HepG2 (cell line): ENCODE data around the gene CNR1. TPM values are rescaled to one million over a fixed set of nuclear protein-coding genes. Genes with fewer than 3 reads are reported as not detected.

ENCODE experiments used
- ATAC-seq: fragments of 200-7000 bp; cut with Tn5 transposase; 3 replicates; pipeline ENCODE4 v1.9.1; 2020; ENCODE audit warnings: mild to moderate bottlenecking, moderate library complexity
- BruUV-seq: library from RNA; stranded (reverse); fragments of 400-500 nt; replicated peaks from 2 replicates; lab custom pipeline; 2021; lab: Mats Ljungman, UMichigan
- CTCF ChIA-PET: fragments of 300-600 bp; formaldehyde crosslinking; extraction: SDS; loops from one replicate; lab custom pipeline; 2021; ENCODE audit warnings: low total read pairs, inconsistent platforms, low intra/inter-chr PET ratio; lab: Yijun Ruan, JAX
- POLR2A ChIA-PET: fragments of 350-600 bp; sonication (Branson Sonifier 250); formaldehyde crosslinking; loops from one replicate; lab custom pipeline; 2020; ENCODE audit warnings: antibody characterized with exemption, inconsistent platforms; lab: Yijun Ruan, JAX
- DNase-seq: peaks from one replicate; pipeline ENCODE4 v3.0.0-alpha.2; 2015; ENCODE audit warnings: low spot score
- FAIRE-seq: peaks from 3 replicates; lab custom pipeline; 2011; peaks lifted over from hg19 to GRCh38; lab: Jason Lieb, UNC
- H2AFZ ChIP-seq: one replicate; pipeline ENCODE4 v1.6.1; 2011; ENCODE audit warnings: low read length, inconsistent platforms
- H3K27ac ChIP-seq: fragments of 300-600 bp; 3 replicates; pipeline ENCODE4 v1.8.0; 2011; ENCODE audit warnings: mixed run types, mild to moderate bottlenecking, mixed read lengths, low read length, inconsistent platforms; ENCODE audit not compliant: insufficient read depth; ENCODE audit errors: extremely low read length
- H3K27me3 ChIP-seq, 2 experiments: fragments of 200-600 bp in 1 of 2; 2 replicates in 1 of 2; 3 replicates in 1 of 2; pipeline versions ENCODE4 v1.6.0 to v1.8.0; 2011; ENCODE audit warnings: low read length in 2 of 2, mild to moderate bottlenecking in 2 of 2, moderate library complexity in 2 of 2, inconsistent platforms in 1 of 2; ENCODE audit not compliant: insufficient read depth in 2 of 2, control insufficient read depth in 1 of 2
- H3K36me3 ChIP-seq, 2 experiments: fragments of 200-600 bp in 1 of 2; replicated peaks in 1 of 2; 2 replicates in 1 of 2; 3 replicates in 1 of 2; pipeline versions ENCODE4 v1.5.1 to v1.8.0; 2011; ENCODE audit warnings: low read length in 2 of 2, inconsistent platforms in 1 of 2; ENCODE audit not compliant: insufficient read depth in 2 of 2, control insufficient read depth in 1 of 2
- H3K4me1 ChIP-seq: 2 replicates; pipeline ENCODE4 v1.5.1; 2012; ENCODE audit warnings: low read length, inconsistent platforms; ENCODE audit not compliant: insufficient read depth
- H3K4me2 ChIP-seq: 2 replicates; pipeline ENCODE4 v1.6.0; 2011; ENCODE audit warnings: low read depth, low read length, inconsistent platforms
- H3K4me3 ChIP-seq, 3 experiments: fragments of 200-600 bp in 1 of 3; sonication (generic), shearing (Covaris generic) in 1 of 3; replicated peaks in 1 of 3; 2 replicates each; pipeline ENCODE4 v1.5.1; 2011 to 2016; ENCODE audit warnings: low read length in 3 of 3, inconsistent platforms in 2 of 3, low read depth in 2 of 3, mild to moderate bottlenecking in 2 of 3, control low read depth in 1 of 3, mixed read lengths in 1 of 3; ENCODE audit not compliant: insufficient read depth in 1 of 3
- H3K79me2 ChIP-seq: one replicate; pipeline ENCODE4 v1.6.1; 2011; ENCODE audit warnings: low read length, inconsistent platforms; ENCODE audit not compliant: insufficient read depth
- H3K9ac ChIP-seq: 2 replicates; pipeline ENCODE4 v1.6.0; 2011; ENCODE audit warnings: mild to moderate bottlenecking, low read depth, low read length, inconsistent platforms; ENCODE audit not compliant: insufficient read depth
- H3K9me3 ChIP-seq: 2 replicates; pipeline ENCODE4 v1.5.1; 2012; ENCODE audit warnings: mild to moderate bottlenecking, low read length
- H4K20me1 ChIP-seq: 2 replicates; pipeline ENCODE4 v1.6.0; 2011; ENCODE audit warnings: inconsistent platforms, mild to moderate bottlenecking, low read length, moderate library complexity; ENCODE audit not compliant: insufficient read depth
- EHMT2 ChIP-seq: fragments of 200-600 bp; sonication (generic); IDR thresholded peaks from 2 replicates; pipeline ENCODE4 v1.7.0; 2017; ENCODE audit warnings: antibody characterized with exemption, low read depth, low read length, borderline replicate concordance
- GPN1 ChIP-seq: sonication (generic); formaldehyde crosslinking; IDR thresholded peaks from 2 replicates; pipeline ENCODE4 v1.5.1; 2020; ENCODE audit warnings: missing genetic modification reagents, borderline replicate concordance
- TBL1XR1 ChIP-seq: fragments of 150-350 bp; IDR thresholded peaks from 2 replicates; pipeline ENCODE4 v1.6.1; 2014; ENCODE audit warnings: borderline replicate concordance, low read length; ENCODE audit not compliant: partially characterized antibody
- ZNF496 ChIP-seq: sonication (generic); formaldehyde crosslinking; IDR thresholded peaks from 2 replicates; pipeline ENCODE4 v1.8.1; 2023; ENCODE audit warnings: mild to moderate bottlenecking, moderate library complexity, missing genetic modification reagents; ENCODE audit not compliant: insufficient replicate concordance
- WGBS: methylation state at CpG from one replicate; pipeline ENCODE4 v1.1.6; 2017; ENCODE audit warnings: low lambda C conversion rate; 5-methylcytosine and 5-hydroxymethylcytosine counted together
- in situ Hi-C: cut with HindIII; loops from 2 replicates; pipeline ENCODE4 v1.10.0; 2017; ENCODE audit warnings: low pct_unique_long_range_greater_than_20kb; ENCODE audit not compliant: extremely low pct_ligation_motif_present
- intact Hi-C: fragments of 100-400 bp; cut with micrococcal nuclease; formaldehyde crosslinking; loops from one replicate; pipeline ENCODE4 v1.10.0; 2022; ENCODE audit not compliant: unreplicated experiment
- polyA plus RNA-seq, 8 experiments: library from polyadenylated mRNA; depleted of rRNA in 3 of 8; stranded (reverse) in 7 of 8; unstranded in 1 of 8; fragments of >200 nt; fragmentation: Illumina TruSeq in 4 of 8; extraction: Trizol in 4 of 8; gene quantifications; 2 replicates each; pipeline versions ENCODE4 v1.2.1 to v1.2.3, GENCODE V29; 2011 to 2016; ENCODE audit warnings: low read depth in 4 of 8, missing spikeins in 1 of 8, mixed read lengths in 1 of 8; ENCODE audit not compliant: insufficient read depth in 1 of 8
- total RNA-seq, 5 experiments: library from RNA; depleted of rRNA; stranded (reverse); fragments of >200 nt; fragmentation: Illumina TruSeq; extraction: Trizol; gene quantifications; 2 replicates each; pipeline ENCODE4 v1.2.3, GENCODE V29; 2016; ENCODE audit warnings: low read depth in 1 of 5
- TF ChIP-seq, protein P1 (sequence below): sonication (generic); formaldehyde crosslinking; IDR thresholded peaks from 2 replicates; pipeline ENCODE4 v1.5.1; 2020; ENCODE audit warnings: mild to moderate bottlenecking, missing genetic modification reagents
- TF ChIP-seq, protein P2 (sequence below), 2 experiments: IDR thresholded peaks; 2 replicates each; pipeline ENCODE4 v1.6.1; 2011 to 2012; ENCODE audit warnings: low read length in 2 of 2, borderline replicate concordance in 1 of 2, low read depth in 1 of 2, mild to moderate bottlenecking in 1 of 2, moderate library complexity in 1 of 2

The CNR1 gene
- total and polyA plus RNA-seq, 2 of the 13 experiments (the other 11 are each of a cell fraction or from before 2014, with no cell fraction given) = not detected

DNA sequence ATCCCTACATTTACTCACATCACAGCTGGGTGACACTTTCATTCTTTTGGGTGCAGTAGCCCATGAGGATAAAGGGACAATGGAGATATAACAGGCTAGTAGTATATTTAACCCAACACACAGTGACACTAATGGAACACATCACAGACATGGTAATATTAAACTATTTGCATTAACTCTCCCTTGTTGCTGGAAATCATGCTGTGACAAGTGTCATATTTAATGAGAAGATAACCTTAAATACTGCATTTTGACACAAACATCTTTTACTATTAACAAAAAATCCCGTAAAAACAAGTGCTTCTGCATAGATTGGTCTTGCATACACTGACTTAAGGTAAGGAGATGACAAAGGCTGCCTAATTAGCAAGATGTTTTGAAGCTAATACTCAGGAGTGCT lies 45.5 kb downstream of the CNR1 start:
- no peak for ATAC-seq
- Histone ChIP-seq H3K27me3 (no peaks in the 10 kb centered on the region), H2AFZ (no peak overlapping the region), H3K4me2 (no peak overlapping the region), H3K4me1 (no peaks in the 10 kb centered on the region), H3K4me3 (no peak overlapping the region), H3K36me3 (no peaks in the 10 kb centered on the region), H3K9me3 (no peaks in the 10 kb centered on the region; the same call in 1 of the 2 replicates), H4K20me1 (no peaks in the 10 kb centered on the region), H3K79me2 (no peaks in the 10 kb centered on the region), H3K9ac (no peak overlapping the region), H3K27ac (no peak overlapping the region)
- in situ Hi-C loops = no loop called here
- ChIA-PET POLR2A (no interaction called here), CTCF (no interaction called here)
- FAIRE-seq = no peak
- BruUV-seq = no TSS peak
- no peak for DNase-seq
- intact Hi-C loops = no loop called here
- TF ChIP-seq ZNF496 (CRISPR knock-in tag) = no peak
- TF ChIP-seq, protein P1, sequence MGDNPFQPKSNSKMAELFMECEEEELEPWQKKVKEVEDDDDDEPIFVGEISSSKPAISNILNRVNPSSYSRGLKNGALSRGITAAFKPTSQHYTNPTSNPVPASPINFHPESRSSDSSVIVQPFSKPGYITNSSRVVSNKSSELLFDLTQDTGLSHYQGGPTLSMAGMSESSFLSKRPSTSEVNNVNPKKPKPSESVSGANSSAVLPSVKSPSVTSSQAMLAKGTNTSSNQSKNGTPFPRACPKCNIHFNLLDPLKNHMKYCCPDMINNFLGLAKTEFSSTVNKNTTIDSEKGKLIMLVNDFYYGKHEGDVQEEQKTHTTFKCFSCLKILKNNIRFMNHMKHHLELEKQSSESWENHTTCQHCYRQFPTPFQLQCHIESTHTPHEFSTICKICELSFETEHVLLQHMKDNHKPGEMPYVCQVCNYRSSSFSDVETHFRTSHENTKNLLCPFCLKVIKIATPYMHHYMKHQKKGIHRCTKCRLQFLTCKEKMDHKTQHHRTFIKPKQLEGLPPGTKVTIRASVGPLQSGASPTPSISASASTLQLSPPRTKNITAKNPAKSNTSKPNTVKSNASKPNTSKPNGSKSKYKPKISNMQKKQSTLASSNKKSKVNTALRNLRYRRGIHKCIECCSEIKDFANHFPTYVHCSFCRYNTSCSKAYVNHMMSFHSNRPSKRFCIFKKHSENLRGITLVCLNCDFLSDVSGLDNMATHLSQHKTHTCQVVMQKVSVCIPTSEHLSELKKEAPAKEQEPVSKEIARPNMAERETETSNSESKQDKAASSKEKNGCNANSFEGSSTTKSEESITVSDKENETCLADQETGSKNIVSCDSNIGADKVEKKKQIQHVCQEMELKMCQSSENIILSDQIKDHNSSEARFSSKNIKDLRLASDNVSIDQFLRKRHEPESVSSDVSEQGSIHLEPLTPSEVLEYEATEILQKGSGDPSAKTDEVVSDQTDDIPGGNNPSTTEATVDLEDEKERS = no peak
- TF ChIP-seq GPN1 (CRISPR knock-in tag) = no peak
- 5% methylated on average over 1 of the region's 1 CpG for WGBS

DNA sequence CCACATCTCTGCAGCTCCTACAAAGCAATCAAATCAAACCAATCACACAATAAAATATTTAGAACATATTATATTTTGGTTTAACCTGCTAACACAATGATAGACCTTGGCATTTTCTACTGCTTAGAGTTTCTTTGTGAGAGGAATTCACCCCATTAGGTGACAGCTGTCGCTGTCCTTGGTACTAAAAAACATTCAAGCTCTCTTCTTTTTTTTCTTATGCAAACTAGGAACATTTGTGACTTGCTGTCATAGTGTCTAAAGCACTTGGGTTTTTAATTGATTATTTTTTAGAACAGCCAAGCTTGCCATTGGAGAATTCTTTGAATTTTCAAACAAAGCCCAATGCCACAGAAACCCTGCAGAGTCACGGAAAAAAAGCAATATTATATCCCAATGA lies 46.4 kb downstream of the CNR1 start:
- no peaks in the 10 kb centered on the region for H3K9me3 ChIP-seq
- no peak overlapping the region for H2AFZ ChIP-seq
- no TSS peak for BruUV-seq
- H4K20me1 ChIP-seq = no peaks in the 10 kb centered on the region
- no peak for FAIRE-seq
- no peak overlapping the region for H3K27ac ChIP-seq
- no peak for ATAC-seq
- no peaks in the 10 kb centered on the region for H3K4me1 ChIP-seq
- H3K9ac ChIP-seq = no peak overlapping the region
- DNase-seq = peak; percentile 4
- no peak overlapping the region for H3K4me2 ChIP-seq
- ChIA-PET POLR2A (no interaction called here), CTCF (no interaction called here)
- no peaks in the 10 kb centered on the region for H3K36me3 ChIP-seq
- H3K27me3 ChIP-seq = no peaks in the 10 kb centered on the region
- intact Hi-C loops (no loop called here), in situ Hi-C loops (no loop called here)
- no peak overlapping the region for H3K4me3 ChIP-seq
- no peaks in the 10 kb centered on the region for H3K79me2 ChIP-seq
- 12% methylated on average over 2 of the region's 2 CpGs for WGBS
- TF ChIP-seq TBL1XR1 = no peak
- TF ChIP-seq EHMT2 = peak; percentile 88
- TF ChIP-seq, protein P2, sequence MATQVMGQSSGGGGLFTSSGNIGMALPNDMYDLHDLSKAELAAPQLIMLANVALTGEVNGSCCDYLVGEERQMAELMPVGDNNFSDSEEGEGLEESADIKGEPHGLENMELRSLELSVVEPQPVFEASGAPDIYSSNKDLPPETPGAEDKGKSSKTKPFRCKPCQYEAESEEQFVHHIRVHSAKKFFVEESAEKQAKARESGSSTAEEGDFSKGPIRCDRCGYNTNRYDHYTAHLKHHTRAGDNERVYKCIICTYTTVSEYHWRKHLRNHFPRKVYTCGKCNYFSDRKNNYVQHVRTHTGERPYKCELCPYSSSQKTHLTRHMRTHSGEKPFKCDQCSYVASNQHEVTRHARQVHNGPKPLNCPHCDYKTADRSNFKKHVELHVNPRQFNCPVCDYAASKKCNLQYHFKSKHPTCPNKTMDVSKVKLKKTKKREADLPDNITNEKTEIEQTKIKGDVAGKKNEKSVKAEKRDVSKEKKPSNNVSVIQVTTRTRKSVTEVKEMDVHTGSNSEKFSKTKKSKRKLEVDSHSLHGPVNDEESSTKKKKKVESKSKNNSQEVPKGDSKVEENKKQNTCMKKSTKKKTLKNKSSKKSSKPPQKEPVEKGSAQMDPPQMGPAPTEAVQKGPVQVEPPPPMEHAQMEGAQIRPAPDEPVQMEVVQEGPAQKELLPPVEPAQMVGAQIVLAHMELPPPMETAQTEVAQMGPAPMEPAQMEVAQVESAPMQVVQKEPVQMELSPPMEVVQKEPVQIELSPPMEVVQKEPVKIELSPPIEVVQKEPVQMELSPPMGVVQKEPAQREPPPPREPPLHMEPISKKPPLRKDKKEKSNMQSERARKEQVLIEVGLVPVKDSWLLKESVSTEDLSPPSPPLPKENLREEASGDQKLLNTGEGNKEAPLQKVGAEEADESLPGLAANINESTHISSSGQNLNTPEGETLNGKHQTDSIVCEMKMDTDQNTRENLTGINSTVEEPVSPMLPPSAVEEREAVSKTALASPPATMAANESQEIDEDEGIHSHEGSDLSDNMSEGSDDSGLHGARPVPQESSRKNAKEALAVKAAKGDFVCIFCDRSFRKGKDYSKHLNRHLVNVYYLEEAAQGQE (IDR thresholded peaks at IDR 0.05; ENCODE audit: borderline replicate concordance in 1 of 2, low read depth in 1 of 2, low read length in 2 of 2) = peak; percentile 35 to 94
